GM13976 (cell line): ENCODE measurements around the gene LRRTM4.

Source experiments
- DNase-seq: peaks from one replicate; pipeline ENCODE4 v3.0.0; 2012; ENCODE audit warnings: low spot score
- CTCF ChIP-seq: IDR thresholded peaks from 2 replicates; pipeline ENCODE4 v1.5.1; 2012; ENCODE audit warnings: borderline replicate concordance, mild to moderate bottlenecking; ENCODE audit not compliant: insufficient read depth; ENCODE audit errors: extremely low read depth, missing control alignments, control extremely low read depth
- in situ Hi-C: fragments of 300-500 bp; cut with MboI; formaldehyde crosslinking; loops from one replicate; pipeline ENCODE4 v1.12.0; 2022; ENCODE audit warnings: low sequenced_read_pairs, mixed read lengths, inconsistent platforms; ENCODE audit not compliant: unreplicated experiment

LRRTM4 gene

DNA sequence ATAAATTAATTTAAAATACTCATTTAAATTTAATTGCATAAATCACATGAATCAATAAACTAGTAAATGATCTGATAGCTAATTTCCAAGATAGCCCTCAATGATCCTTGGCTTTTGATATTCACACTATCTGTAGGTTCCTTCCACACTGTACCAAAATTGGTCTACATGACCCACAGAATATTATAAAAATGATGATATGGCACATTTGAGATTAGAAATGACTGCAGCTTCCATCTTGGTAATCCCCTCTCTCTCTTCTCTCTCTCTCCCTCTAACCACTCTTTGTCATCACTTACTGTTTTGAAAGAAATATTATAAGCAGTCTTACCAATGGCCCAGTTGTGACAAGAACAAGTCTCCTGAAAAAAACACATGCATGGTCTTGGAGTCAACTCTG lies 394.8 kb downstream of the LRRTM4 start:
- TF ChIP-seq CTCF = no peak
- in situ Hi-C loops = no loop called here
- no peak for DNase-seq

- TF ChIP-seq CTCF = no peak
- in situ Hi-C loops = no loop called here
- no peak for DNase-seq
These were observed 400.7 kb downstream of the LRRTM4 start for GRCh38 chr2:77121518-77121917.

DNA sequence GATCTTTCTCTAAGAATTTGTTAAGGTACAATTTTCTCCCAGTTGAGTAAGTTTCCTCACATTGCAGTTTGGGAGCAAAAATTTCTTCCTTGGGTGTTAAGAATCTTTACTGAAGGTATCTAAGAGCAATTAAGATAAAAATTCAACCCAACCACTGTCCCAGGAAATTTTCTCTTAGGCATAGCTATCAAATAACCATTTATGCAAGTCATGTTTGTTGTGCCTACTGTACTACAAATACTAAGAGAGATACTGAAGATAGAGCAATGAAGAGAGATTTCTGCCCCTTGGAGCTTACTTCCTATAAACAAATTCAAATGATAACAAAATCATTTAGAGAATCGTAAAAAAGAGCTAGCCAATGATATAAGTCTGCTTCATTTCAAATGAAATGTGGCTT lies 402.8 kb downstream of the LRRTM4 start:
- no peak for DNase-seq
- in situ Hi-C loops = no loop called here
- no peak for TF ChIP-seq CTCF

DNA sequence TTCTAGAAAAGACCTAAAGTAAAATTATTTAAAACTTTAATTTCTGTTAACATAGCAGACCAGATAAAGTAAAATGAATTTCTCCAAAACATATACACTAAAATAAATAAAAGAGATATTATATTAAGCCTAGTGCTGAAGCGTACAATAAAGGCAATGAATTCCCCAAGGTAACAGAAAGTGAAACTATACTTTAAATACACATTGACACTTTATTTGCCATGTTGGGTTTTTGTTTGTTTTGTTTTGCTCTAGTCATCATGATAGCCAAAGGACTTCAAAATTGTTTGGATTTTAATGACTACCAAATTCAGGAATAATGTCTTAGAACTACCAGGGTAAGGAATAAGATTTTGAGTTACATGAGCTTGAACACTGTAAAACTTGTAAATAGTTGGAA lies 413.3 kb downstream of the LRRTM4 start:
- no peak for TF ChIP-seq CTCF
- in situ Hi-C loops = no loop called here

GRCh38 chr2:77105008-77105407 lies 417.2 kb downstream of the LRRTM4 start:
- no peak for TF ChIP-seq CTCF
- in situ Hi-C loops = no loop called here
- DNase-seq = no peak

More for the DNA sequence above, 413.3 kb downstream of the LRRTM4 start:
- no peak for DNase-seq

GRCh38 chr2:77104554-77104953 lies 417.6 kb downstream of the LRRTM4 start:
- no peak for DNase-seq
- TF ChIP-seq CTCF = no peak
- in situ Hi-C loops = no loop called here

- DNase-seq = no peak
- no peak for TF ChIP-seq CTCF
- in situ Hi-C loops = no loop called here
These were observed 419.2 kb downstream of the LRRTM4 start for GRCh38 chr2:77102927-77103326.
